OCI-LY7 (cell line): ENCODE results near the gene NSD2.

Experiments
- EZH2phosphoT487 ChIP-seq: fragments of 200-600 bp; sonication (generic); IDR thresholded peaks from 2 replicates; pipeline ENCODE4 v1.6.1; 2018; ENCODE audit warnings: low read depth, borderline replicate concordance, mild to moderate bottlenecking, mixed run types, antibody characterized with exemption, low read length, moderate library complexity, mixed read lengths
- TF ChIP-seq, protein P1 (sequence below): fragments of 200-600 bp; sonication (generic); conservative IDR thresholded peaks from 2 replicates; pipeline ENCODE4 v1.5.1; 2014; ENCODE audit warnings: mild to moderate bottlenecking, antibody characterized with exemption, low read length, moderate library complexity, mixed read lengths

DNA sequence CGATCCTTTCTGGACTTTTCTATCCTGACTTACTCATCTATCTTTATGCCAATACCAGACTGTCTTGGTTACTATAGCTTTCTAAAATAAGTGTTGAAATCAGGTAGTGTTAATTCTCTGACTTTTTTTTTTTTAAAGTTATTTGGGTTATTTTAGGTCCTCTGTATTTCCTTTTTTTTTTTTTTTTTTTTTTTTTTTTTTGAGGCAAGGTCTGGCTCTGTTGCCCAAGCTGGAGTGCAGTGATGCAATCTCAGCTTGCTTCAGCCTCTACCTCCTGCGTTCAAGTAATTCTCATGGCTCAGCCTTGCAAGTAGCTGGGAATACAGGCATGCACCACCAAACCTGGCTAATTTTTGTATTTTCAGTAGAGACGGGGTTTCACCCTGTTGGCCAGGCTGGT, 140.4 kb downstream of the NSD2 start:
- TF ChIP-seq, protein P1, sequence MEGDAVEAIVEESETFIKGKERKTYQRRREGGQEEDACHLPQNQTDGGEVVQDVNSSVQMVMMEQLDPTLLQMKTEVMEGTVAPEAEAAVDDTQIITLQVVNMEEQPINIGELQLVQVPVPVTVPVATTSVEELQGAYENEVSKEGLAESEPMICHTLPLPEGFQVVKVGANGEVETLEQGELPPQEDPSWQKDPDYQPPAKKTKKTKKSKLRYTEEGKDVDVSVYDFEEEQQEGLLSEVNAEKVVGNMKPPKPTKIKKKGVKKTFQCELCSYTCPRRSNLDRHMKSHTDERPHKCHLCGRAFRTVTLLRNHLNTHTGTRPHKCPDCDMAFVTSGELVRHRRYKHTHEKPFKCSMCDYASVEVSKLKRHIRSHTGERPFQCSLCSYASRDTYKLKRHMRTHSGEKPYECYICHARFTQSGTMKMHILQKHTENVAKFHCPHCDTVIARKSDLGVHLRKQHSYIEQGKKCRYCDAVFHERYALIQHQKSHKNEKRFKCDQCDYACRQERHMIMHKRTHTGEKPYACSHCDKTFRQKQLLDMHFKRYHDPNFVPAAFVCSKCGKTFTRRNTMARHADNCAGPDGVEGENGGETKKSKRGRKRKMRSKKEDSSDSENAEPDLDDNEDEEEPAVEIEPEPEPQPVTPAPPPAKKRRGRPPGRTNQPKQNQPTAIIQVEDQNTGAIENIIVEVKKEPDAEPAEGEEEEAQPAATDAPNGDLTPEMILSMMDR = no peak
- no peak for TF ChIP-seq EZH2phosphoT487
